Type B pancreatic cell (in vitro differentiated cells): ENCODE results near the gene FYCO1. TPM values are rescaled to one million over a fixed set of nuclear protein-coding genes. Genes with fewer than 3 reads are reported as not detected.
"Not testable (repeated sequence)": the region's sequence is repeated elsewhere in the genome, so short reads cannot be mapped to it uniquely, and the experiment has no call there.

ENCODE experiments used
- DNase-seq: peaks from one replicate; pipeline ENCODE4 v3.0.0; 2021; ENCODE audit warnings: mixed read lengths; ENCODE audit not compliant: unreplicated experiment; ENCODE audit errors: extremely low spot score
- H3K27ac Mint-ChIP-seq: 2 replicates; pipeline ENCODE4 v1.8.0; 2021; ENCODE audit warnings: mild to moderate bottlenecking, mixed read lengths
- H3K27me3 Mint-ChIP-seq: 2 replicates; pipeline ENCODE4 v1.8.0; 2021; ENCODE audit warnings: mixed read lengths
- H3K36me3 Mint-ChIP-seq: 2 replicates; pipeline ENCODE4 v1.8.0; 2021; ENCODE audit warnings: mixed read lengths
- H3K4me1 Mint-ChIP-seq: one replicate; pipeline ENCODE4 v1.8.0; 2021; ENCODE audit warnings: mixed read lengths; ENCODE audit not compliant: unreplicated experiment
- H3K4me3 Mint-ChIP-seq: 2 replicates; pipeline ENCODE4 v1.8.0; 2021; ENCODE audit warnings: mild to moderate bottlenecking, mixed read lengths
- H3K9me3 Mint-ChIP-seq: 2 replicates; pipeline ENCODE4 v1.8.0; 2021; ENCODE audit warnings: mixed read lengths
- CTCF ChIP-seq: fragments of 200-600 bp; sonication (generic); conservative IDR thresholded peaks from 2 replicates; pipeline ENCODE4 v1.5.0; 2021; ENCODE audit warnings: antibody characterized with exemption, mild to moderate bottlenecking
- long read RNA-seq: library from polyadenylated mRNA; unstranded; transcript quantifications from one replicate; pipeline ENCODE4 v2.0.0, GENCODE V29; 2020
- total RNA-seq: library from RNA; stranded (reverse); gene quantifications from 2 replicates; pipeline ENCODE4 v1.2.1, GENCODE V29; 2021; ENCODE audit warnings: low replicate concordance

The FYCO1 gene
- total RNA-seq = 15.2 and 27.5 TPM in 2 replicates
- long read RNA-seq, partial matches to known transcripts = 1 of 21 reads
- long read RNA-seq, other reads (novel, unspliced or antisense) = 20 of 21 reads

- peak; percentile 91 for DNase-seq
- peak within 1 kb of the TSS; percentile 75 for H3K27ac Mint-ChIP-seq
- H3K27me3 Mint-ChIP-seq = peaks cover 15% of the 10 kb centered on the region
- H3K4me3 Mint-ChIP-seq = peak within 1 kb of the TSS; percentile 92
- no peak for TF ChIP-seq CTCF
- H3K36me3 Mint-ChIP-seq = peaks cover under 1% of the 10 kb centered on the region
- H3K4me1 Mint-ChIP-seq = peaks cover under 1% of the 10 kb centered on the region
- H3K9me3 Mint-ChIP-seq = no peaks in the 10 kb centered on the region
These were observed at the start of gene FYCO1 for GRCh38 chr3:45995236-45996192. FYCO1 (minus strand) TSS chr3:45995824; CDS start chr3:45984910, 10,914 bp downstream.

- TF ChIP-seq CTCF = no peak
These were observed 43.3 kb upstream of the FYCO1 start for GRCh38 chr3:46038916-46039315.

GRCh38 chr3:46038071-46038470 lies 42.4 kb upstream of the FYCO1 start:
- H3K27me3 Mint-ChIP-seq, H3K4me3 Mint-ChIP-seq, H3K27ac Mint-ChIP-seq: not testable (repeated sequence)

More at GRCh38 chr3:46038916-46039315, 43.3 kb upstream of the FYCO1 start:
- Mint-ChIP-seq H3K27me3 (no peaks in the 10 kb centered on the region), H3K9me3 (no peaks in the 10 kb centered on the region), H3K4me1 (no peaks in the 10 kb centered on the region), H3K27ac (no peak overlapping the region), H3K36me3 (no peaks in the 10 kb centered on the region), H3K4me3 (no peak overlapping the region)
- DNase-seq = no peak

GRCh38 chr3:46036191-46036590 lies 40.6 kb upstream of the FYCO1 start:
- Mint-ChIP-seq H3K27me3 (no peaks in the 10 kb centered on the region), H3K4me1 (no peaks in the 10 kb centered on the region), H3K27ac (no peak overlapping the region), H3K9me3 (no peaks in the 10 kb centered on the region), H3K4me3 (no peak overlapping the region), H3K36me3 (no peaks in the 10 kb centered on the region)
- no peak for TF ChIP-seq CTCF
- DNase-seq = no peak

More at GRCh38 chr3:46038071-46038470, 42.4 kb upstream of the FYCO1 start:
- H3K4me1 Mint-ChIP-seq, H3K9me3 Mint-ChIP-seq, DNase-seq, H3K36me3 Mint-ChIP-seq: not testable (repeated sequence)

GRCh38 chr3:46031747-46032146 lies 36.1 kb upstream of the FYCO1 start:
- H3K27ac Mint-ChIP-seq = no peak overlapping the region
- no peaks in the 10 kb centered on the region for H3K36me3 Mint-ChIP-seq
- H3K4me1 Mint-ChIP-seq = no peaks in the 10 kb centered on the region
- no peaks in the 10 kb centered on the region for H3K27me3 Mint-ChIP-seq
- no peak overlapping the region for H3K4me3 Mint-ChIP-seq
- no peak for DNase-seq
- H3K9me3 Mint-ChIP-seq = peaks cover 6% of the 10 kb centered on the region
- no peak for TF ChIP-seq CTCF

- Mint-ChIP-seq H3K4me1 (no peaks in the 10 kb centered on the region), H3K9me3 (peaks cover 6% of the 10 kb centered on the region), H3K27ac (no peak overlapping the region), H3K27me3 (no peaks in the 10 kb centered on the region), H3K4me3 (no peak overlapping the region), H3K36me3 (no peaks in the 10 kb centered on the region)
- DNase-seq = no peak
- TF ChIP-seq CTCF = no peak
These were observed 35.6 kb upstream of the FYCO1 start for GRCh38 chr3:46031269-46031668.
